OCI-LY1 (cell line): ENCODE measurements around the gene PRF1.

ENCODE experiments used
- H2AFZ ChIP-seq: fragments of 200-600 bp; sonication (generic), shearing (Covaris generic); 2 replicates; pipeline ENCODE4 v1.6.0; 2014; ENCODE audit warnings: antibody characterized with exemption, mild to moderate bottlenecking, low read length
- H3F3A ChIP-seq: fragments of 200-600 bp; sonication (generic), shearing (Covaris generic); 2 replicates; pipeline ENCODE4 v1.6.0; 2014; ENCODE audit warnings: mild to moderate bottlenecking, antibody characterized with exemption, low read length, moderate library complexity; ENCODE audit not compliant: insufficient read depth
- H3K27ac ChIP-seq: fragments of 200-600 bp; sonication (generic); 2 replicates; pipeline ENCODE4 v1.5.1; 2014; ENCODE audit warnings: low read length, mixed run types, mild to moderate bottlenecking, low read depth; ENCODE audit not compliant: poor library complexity, severe bottlenecking
- H3K27me3 ChIP-seq: fragments of 200-600 bp; sonication (generic); 2 replicates; pipeline ENCODE4 v1.6.0; 2014; ENCODE audit warnings: antibody characterized with exemption, mild to moderate bottlenecking, low read length, moderate library complexity; ENCODE audit not compliant: insufficient read depth
- H3K36me3 ChIP-seq: fragments of 200-600 bp; sonication (generic); 2 replicates; pipeline ENCODE4 v1.6.1; 2014; ENCODE audit warnings: mild to moderate bottlenecking, antibody characterized with exemption, low read length, moderate library complexity, mixed read lengths; ENCODE audit not compliant: insufficient read depth
- H3K4me1 ChIP-seq: fragments of 200-600 bp; sonication (generic); 2 replicates; pipeline ENCODE4 v1.5.1; 2014; ENCODE audit warnings: mild to moderate bottlenecking, low read length, moderate library complexity; ENCODE audit not compliant: insufficient read depth, severe bottlenecking
- H3K4me2 ChIP-seq: fragments of 200-600 bp; sonication (generic), shearing (Covaris generic); 2 replicates; pipeline ENCODE4 v1.6.1; 2014; ENCODE audit warnings: low read length
- H3K4me3 ChIP-seq: fragments of 200-600 bp; sonication (generic); 2 replicates; pipeline ENCODE4 v1.5.1; 2014; ENCODE audit warnings: low read length, low read depth, mild to moderate bottlenecking, mixed read lengths; ENCODE audit not compliant: poor library complexity, severe bottlenecking
- H3K79me2 ChIP-seq: fragments of 200-600 bp; shearing (Covaris generic); 2 replicates; pipeline ENCODE4 v1.6.1; 2016; ENCODE audit warnings: mixed run types, low read length, mixed read lengths; ENCODE audit not compliant: insufficient read depth
- H3K9ac ChIP-seq: fragments of 200-600 bp; sonication (generic), shearing (Covaris generic); 2 replicates; pipeline ENCODE4 v1.6.1; 2014; ENCODE audit warnings: mild to moderate bottlenecking, low read length, mixed read lengths
- H3K9me2 ChIP-seq: fragments of 200-600 bp; sonication (generic), shearing (Covaris generic); 2 replicates; pipeline ENCODE4 v1.6.1; 2014; ENCODE audit warnings: low read depth, mild to moderate bottlenecking, low read length, mixed read lengths
- H3K9me3 ChIP-seq: fragments of 200-600 bp; shearing (Covaris generic); 2 replicates; pipeline ENCODE4 v1.6.1; 2014; ENCODE audit warnings: low read length, mixed read lengths
- H4K20me1 ChIP-seq: fragments of 200-600 bp; sonication (generic), shearing (Covaris generic); 2 replicates; pipeline ENCODE4 v1.6.0; 2016; ENCODE audit warnings: mild to moderate bottlenecking, low read length; ENCODE audit not compliant: insufficient read depth
- EZH2 ChIP-seq: fragments of 200-600 bp; sonication (generic), shearing (Covaris generic); IDR thresholded peaks from 2 replicates; pipeline ENCODE4 v1.8.0; 2017; ENCODE audit warnings: borderline replicate concordance, mixed run types, mild to moderate bottlenecking, antibody characterized with exemption, low read length, moderate library complexity, mixed read lengths
- TF ChIP-seq, protein P1 (sequence below): fragments of 200-600 bp; sonication (generic), shearing (Covaris generic); IDR thresholded peaks from 2 replicates; pipeline ENCODE4 v1.5.1; 2017; ENCODE audit warnings: mild to moderate bottlenecking, antibody characterized with exemption, low read length, moderate library complexity, mixed read lengths

The PRF1 gene

DNA sequence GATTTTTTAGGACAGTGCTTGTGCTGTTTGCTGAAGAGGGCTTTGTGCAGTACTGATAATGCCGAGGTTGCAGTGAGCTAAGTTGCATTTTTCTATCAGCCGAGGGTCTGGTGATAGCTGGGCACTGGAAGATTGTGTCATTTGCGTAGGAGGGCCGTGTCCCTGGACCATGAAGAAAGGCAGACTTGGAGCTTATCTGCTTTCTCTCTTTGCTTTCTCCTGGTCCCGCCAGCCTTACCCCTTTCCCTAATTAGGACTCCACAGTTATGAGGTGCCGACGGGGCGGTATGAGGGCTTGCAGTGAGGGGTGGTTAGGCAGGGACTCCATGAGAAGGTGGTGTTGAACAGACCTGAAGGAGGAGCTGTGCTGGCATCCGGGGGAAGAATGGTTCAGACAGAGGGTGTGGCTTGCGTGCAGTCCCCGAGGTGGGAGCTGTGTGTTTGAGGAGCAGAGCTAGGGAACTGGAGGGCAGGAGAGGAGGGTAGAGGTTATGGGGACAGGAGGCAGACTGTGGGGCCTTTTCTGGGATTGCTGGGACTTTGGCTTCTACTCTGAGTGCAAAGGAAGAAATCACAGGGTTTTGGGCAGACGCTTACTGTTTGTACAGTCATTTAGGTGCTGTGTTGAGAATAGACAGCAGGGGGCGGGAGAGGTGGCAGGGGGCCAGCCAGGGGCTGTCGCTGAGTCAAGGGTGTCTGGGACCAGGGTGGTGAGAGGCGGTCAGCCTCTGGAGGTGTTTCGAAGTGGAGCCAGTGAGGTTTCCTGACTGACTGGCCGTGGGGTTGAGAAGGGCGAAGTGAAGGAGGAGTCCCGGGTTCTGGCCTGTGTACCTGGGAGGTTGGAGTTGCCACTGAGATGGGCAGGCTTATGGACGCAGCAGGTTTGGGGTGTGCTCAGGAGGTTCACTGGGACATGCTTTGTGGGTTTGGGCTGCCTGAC lies 43.4 kb downstream of the PRF1 start:
- Histone ChIP-seq H3K36me3 (peaks cover 30% of the 10 kb centered on the region), H3K27ac (peak overlapping the region; percentile 93), H3K4me2 (peak overlapping the region; percentile 65), H3F3A (no peaks in the 10 kb centered on the region), H3K27me3 (no peaks in the 10 kb centered on the region), H3K4me1 (peaks cover 56% of the 10 kb centered on the region), H4K20me1 (no peaks in the 10 kb centered on the region), H2AFZ (0 out of 2 replicates have a peak overlapping the region, but pooled peaks have one; percentile 26), H3K9me2 (no peaks in the 10 kb centered on the region), H3K9me3 (no peaks in the 10 kb centered on the region), H3K79me2 (no peaks in the 10 kb centered on the region), H3K9ac (peak overlapping the region; percentile 61), H3K4me3 (peak overlapping the region; percentile 28)
- TF ChIP-seq EZH2 = no peak
- TF ChIP-seq, protein P1, sequence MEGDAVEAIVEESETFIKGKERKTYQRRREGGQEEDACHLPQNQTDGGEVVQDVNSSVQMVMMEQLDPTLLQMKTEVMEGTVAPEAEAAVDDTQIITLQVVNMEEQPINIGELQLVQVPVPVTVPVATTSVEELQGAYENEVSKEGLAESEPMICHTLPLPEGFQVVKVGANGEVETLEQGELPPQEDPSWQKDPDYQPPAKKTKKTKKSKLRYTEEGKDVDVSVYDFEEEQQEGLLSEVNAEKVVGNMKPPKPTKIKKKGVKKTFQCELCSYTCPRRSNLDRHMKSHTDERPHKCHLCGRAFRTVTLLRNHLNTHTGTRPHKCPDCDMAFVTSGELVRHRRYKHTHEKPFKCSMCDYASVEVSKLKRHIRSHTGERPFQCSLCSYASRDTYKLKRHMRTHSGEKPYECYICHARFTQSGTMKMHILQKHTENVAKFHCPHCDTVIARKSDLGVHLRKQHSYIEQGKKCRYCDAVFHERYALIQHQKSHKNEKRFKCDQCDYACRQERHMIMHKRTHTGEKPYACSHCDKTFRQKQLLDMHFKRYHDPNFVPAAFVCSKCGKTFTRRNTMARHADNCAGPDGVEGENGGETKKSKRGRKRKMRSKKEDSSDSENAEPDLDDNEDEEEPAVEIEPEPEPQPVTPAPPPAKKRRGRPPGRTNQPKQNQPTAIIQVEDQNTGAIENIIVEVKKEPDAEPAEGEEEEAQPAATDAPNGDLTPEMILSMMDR = peak; percentile 85

DNA sequence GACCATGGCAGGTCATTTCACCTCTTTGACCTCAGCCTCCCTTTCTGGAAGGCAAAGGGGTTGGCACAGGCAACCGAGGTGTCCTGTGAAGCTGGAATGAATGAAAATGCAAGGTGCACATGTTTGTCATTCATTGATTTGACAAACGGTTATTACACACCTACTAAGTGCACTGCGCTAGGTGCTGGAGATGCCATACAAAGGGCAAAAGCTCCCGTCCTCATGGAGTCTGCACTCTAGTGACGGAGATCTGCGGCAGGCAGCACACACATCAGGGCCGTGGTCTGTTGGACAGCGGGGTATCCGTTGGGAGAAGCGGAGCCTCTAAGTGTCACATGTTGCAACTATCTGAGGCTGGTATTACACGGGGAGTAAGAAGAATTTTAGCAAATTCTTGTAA lies 44.2 kb downstream of the PRF1 start:
- H3K79me2 ChIP-seq = no peaks in the 10 kb centered on the region
- H3K4me1 ChIP-seq = peaks cover 56% of the 10 kb centered on the region
- H3K27me3 ChIP-seq = no peaks in the 10 kb centered on the region
- TF ChIP-seq, protein P1 = no peak
- TF ChIP-seq EZH2 = no peak
- peak overlapping the region; percentile 65; the same call in 1 of the 2 replicates for H3K4me2 ChIP-seq
- H3K36me3 ChIP-seq = peaks cover 33% of the 10 kb centered on the region
- H4K20me1 ChIP-seq = no peaks in the 10 kb centered on the region
- H3K4me3 ChIP-seq = no peak overlapping the region
- peak overlapping the region; percentile 93 for H3K27ac ChIP-seq
- H3K9me3 ChIP-seq = no peaks in the 10 kb centered on the region
- H2AFZ ChIP-seq = no peak overlapping the region
- H3K9ac ChIP-seq = peak overlapping the region; percentile 61
- no peaks in the 10 kb centered on the region for H3F3A ChIP-seq
- no peaks in the 10 kb centered on the region for H3K9me2 ChIP-seq

DNA sequence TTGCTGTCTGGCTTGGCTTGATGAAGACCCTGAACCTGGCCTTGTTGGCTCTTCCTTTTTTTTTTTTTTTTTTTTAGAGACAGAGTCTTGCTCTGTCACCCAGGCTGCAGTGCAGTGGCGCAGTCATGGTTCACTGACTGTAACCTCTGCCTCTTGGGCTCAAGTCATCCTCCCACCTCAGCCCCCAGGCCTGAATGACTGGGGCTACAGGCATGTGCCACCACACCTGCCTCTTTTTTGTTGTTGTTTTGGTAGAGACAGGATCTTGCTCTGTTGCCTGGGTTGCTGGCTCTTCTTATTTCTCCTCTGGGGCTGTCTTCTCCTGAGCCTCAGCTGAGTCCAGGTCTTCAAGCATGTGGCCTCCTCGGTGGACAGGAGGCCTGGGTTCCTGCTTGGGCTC lies 44.7 kb downstream of the PRF1 start:
- Histone ChIP-seq H3K79me2 (no peaks in the 10 kb centered on the region), H2AFZ (no peak overlapping the region), H3K4me1 (peaks cover 56% of the 10 kb centered on the region), H4K20me1 (no peaks in the 10 kb centered on the region), H3K9me2 (no peaks in the 10 kb centered on the region), H3K27ac (peak overlapping the region; percentile 93), H3F3A (no peaks in the 10 kb centered on the region), H3K27me3 (no peaks in the 10 kb centered on the region), H3K4me2 (peak overlapping the region; percentile 65; the same call in 1 of the 2 replicates), H3K9me3 (no peaks in the 10 kb centered on the region), H3K9ac (peak overlapping the region; percentile 61), H3K4me3 (no peak overlapping the region), H3K36me3 (peaks cover 37% of the 10 kb centered on the region)
- no peak for TF ChIP-seq EZH2
- TF ChIP-seq, protein P1 = no peak
